Endothelial cell of umbilical vein (primary cell): ENCODE data around the gene SLC28A1. TPM values are rescaled to one million over a fixed set of nuclear protein-coding genes. Genes with fewer than 3 reads are reported as not detected.

Experiments
- BruUV-seq: library from RNA; stranded (reverse); fragments of 400-500 nt; replicated peaks from 2 replicates; lab custom pipeline; 2021; lab: Mats Ljungman, UMichigan
- CTCF ChIA-PET: fragments of 300-600, 350-600 bp; sonication (Branson Sonifier 250); formaldehyde crosslinking; loops from one replicate; lab custom pipeline; 2021; ENCODE audit warnings: antibody characterized with exemption, inconsistent platforms; lab: Charles Lee
- POLR2A ChIA-PET: fragments of 300-600, 350-600 bp; sonication (Branson Sonifier 250); formaldehyde crosslinking; loops from one replicate; lab custom pipeline; 2021; ENCODE audit warnings: antibody characterized with exemption, inconsistent platforms; lab: Charles Lee
- DNase-seq: peaks from one replicate; pipeline ENCODE4 v3.0.0-alpha.2; 2011; ENCODE audit warnings: low read depth, low spot score
- FAIRE-seq: peaks from 2 replicates; lab custom pipeline; 2011; peaks lifted over from hg19 to GRCh38; lab: Jason Lieb, UNC
- H2AFZ ChIP-seq: 2 replicates; pipeline ENCODE4 v1.6.0; 2012; ENCODE audit warnings: low read depth, low read length, control low read depth, inconsistent platforms
- H3K27ac ChIP-seq: 2 replicates; pipeline ENCODE4 v1.5.1; 2011; ENCODE audit warnings: low read depth, mild to moderate bottlenecking, control low read depth, low read length, moderate library complexity; ENCODE audit not compliant: insufficient read depth
- H3K27me3 ChIP-seq, 2 experiments: 2 replicates each; pipeline versions ENCODE4 v1.6.0 to v1.6.1; 2011; ENCODE audit warnings: low read length in 2 of 2, mixed read lengths in 1 of 2; ENCODE audit not compliant: control insufficient read depth in 2 of 2, insufficient read depth in 2 of 2
- H3K36me3 ChIP-seq, 2 experiments: 2 replicates in 1 of 2; 3 replicates in 1 of 2; pipeline ENCODE4 v1.5.1; 2011; ENCODE audit warnings: low read length in 2 of 2, mild to moderate bottlenecking in 1 of 2, moderate library complexity in 1 of 2; ENCODE audit not compliant: control insufficient read depth in 2 of 2, insufficient read depth in 2 of 2; ENCODE audit errors: extremely low read depth in 1 of 2
- H3K4me1 ChIP-seq: 3 replicates; pipeline ENCODE4 v1.5.1; 2011; ENCODE audit warnings: mild to moderate bottlenecking, low read length; ENCODE audit not compliant: control insufficient read depth, insufficient read depth; ENCODE audit errors: extremely low read depth
- H3K4me2 ChIP-seq: 2 replicates; pipeline ENCODE4 v1.6.1; 2011; ENCODE audit warnings: low read length, control low read depth, mixed read lengths; ENCODE audit not compliant: insufficient read depth
- H3K4me3 ChIP-seq, 3 experiments: fragments of 200-600 bp in 1 of 3; sonication (generic), shearing (Covaris generic) in 1 of 3; replicated peaks in 1 of 3; 2 replicates each; pipeline ENCODE4 v1.5.1; 2011 to 2016; ENCODE audit warnings: control low read depth in 3 of 3, low read length in 3 of 3, mild to moderate bottlenecking in 2 of 3, inconsistent platforms in 1 of 3, low read depth in 1 of 3, moderate library complexity in 1 of 3; ENCODE audit not compliant: insufficient read depth in 1 of 3
- H3K79me2 ChIP-seq: 2 replicates; pipeline ENCODE4 v1.6.0; 2012; ENCODE audit warnings: low read length, inconsistent platforms; ENCODE audit not compliant: control insufficient read depth, insufficient read depth
- H3K9ac ChIP-seq: replicated peaks from 2 replicates; pipeline ENCODE3; 2011; ENCODE audit warnings: low read length, control low read depth; ENCODE audit not compliant: insufficient read depth; ENCODE audit errors: extremely low read depth
- H3K9me1 ChIP-seq: replicated peaks from 3 replicates; pipeline ENCODE4 v1.6.0; 2011; ENCODE audit warnings: mild to moderate bottlenecking, low read length; ENCODE audit not compliant: control insufficient read depth, insufficient read depth; ENCODE audit errors: extremely low read depth
- H3K9me3 ChIP-seq: replicated peaks from 2 replicates; pipeline ENCODE4 v1.5.1; 2012; ENCODE audit warnings: low read length, inconsistent platforms; ENCODE audit not compliant: control insufficient read depth, insufficient read depth
- H4K20me1 ChIP-seq: replicated peaks from 2 replicates; pipeline ENCODE3; 2011; ENCODE audit warnings: mild to moderate bottlenecking, low read length; ENCODE audit not compliant: control insufficient read depth, insufficient read depth; ENCODE audit errors: extremely low read depth
- EZH2 ChIP-seq: IDR thresholded peaks from 2 replicates; pipeline ENCODE4 v1.6.1; 2012; ENCODE audit warnings: borderline replicate concordance, low read depth, mild to moderate bottlenecking, moderate library complexity, low read length, inconsistent platforms; ENCODE audit not compliant: severe bottlenecking
- FOS ChIP-seq: IDR thresholded peaks from 2 replicates; pipeline ENCODE4 v1.6.1; 2011; ENCODE audit warnings: mild to moderate bottlenecking, low read length, moderate library complexity, borderline replicate concordance; ENCODE audit not compliant: insufficient read depth
- GATA2 ChIP-seq: IDR thresholded peaks from 2 replicates; pipeline ENCODE4 v1.7.0; 2011; ENCODE audit warnings: low read depth, mild to moderate bottlenecking, moderate library complexity, mixed read lengths, low read length; ENCODE audit not compliant: insufficient read length, insufficient read depth
- JUN ChIP-seq: IDR thresholded peaks from 2 replicates; pipeline ENCODE4 v1.6.1; 2011; ENCODE audit warnings: borderline replicate concordance, low read depth; ENCODE audit not compliant: insufficient read length, insufficient read depth
- MAX ChIP-seq: IDR thresholded peaks from 2 replicates; pipeline ENCODE4 v1.6.1; 2011; ENCODE audit not compliant: insufficient read depth, insufficient read length
- MYC ChIP-seq: IDR thresholded peaks from one replicate; pipeline ENCODE4 v1.6.1; 2011; ENCODE audit warnings: mild to moderate bottlenecking, low read depth, low read length
- POLR2A ChIP-seq: IDR thresholded peaks from 2 replicates; pipeline ENCODE4 v1.6.1; 2012; ENCODE audit warnings: low read depth, mild to moderate bottlenecking, control low read depth, low read length
- POLR2AphosphoS5 ChIP-seq: IDR thresholded peaks from 2 replicates; pipeline ENCODE4 v1.6.1; 2012; ENCODE audit warnings: low read depth, mild to moderate bottlenecking, control low read depth, low read length, moderate library complexity; ENCODE audit not compliant: insufficient read depth
- dilution Hi-C: fragments of 300-500 bp; cut with MboI; formaldehyde crosslinking; loops from one replicate; pipeline ENCODE4 v1.15.0; 2019; ENCODE audit warnings: low sequenced_read_pairs; ENCODE audit not compliant: extremely low pct_ligation_motif_present
- intact Hi-C: fragments of 100-400 bp; cut with micrococcal nuclease; formaldehyde crosslinking; loops from one replicate; pipeline ENCODE4 v1.10.0; 2022
- polyA plus RNA-seq, 4 experiments: library from polyadenylated mRNA; depleted of rRNA in 3 of 4; stranded (reverse) in 3 of 4; unstranded in 1 of 4; fragments of >200 nt; gene quantifications; 2 replicates each; pipeline versions ENCODE4 v1.2.1 to v1.2.3, GENCODE V29; 2011 to 2012; ENCODE audit warnings: missing spikeins in 1 of 4
- total RNA-seq: library from RNA; stranded (reverse); gene quantifications from 2 replicates; pipeline ENCODE4 v1.2.3, GENCODE V29; 2021
- TF ChIP-seq, protein P1 (sequence below), 2 donors: IDR thresholded peaks; 1 replicate in 1 of 2; 2 replicates in 1 of 2; pipeline ENCODE4 v1.5.1; 2011; ENCODE audit warnings: low read length in 2 of 2, mild to moderate bottlenecking in 2 of 2, moderate library complexity in 2 of 2, control low read depth in 1 of 2, inconsistent platforms in 1 of 2, low read depth in 1 of 2; ENCODE audit not compliant: insufficient read depth in 1 of 2; ENCODE audit errors: extremely low read depth in 1 of 2

SLC28A1 gene
- total and polyA plus RNA-seq, 2 donors (not counting 3 experiments of a cell fraction or from before 2014, with no cell fraction given), result not detected

DNA sequence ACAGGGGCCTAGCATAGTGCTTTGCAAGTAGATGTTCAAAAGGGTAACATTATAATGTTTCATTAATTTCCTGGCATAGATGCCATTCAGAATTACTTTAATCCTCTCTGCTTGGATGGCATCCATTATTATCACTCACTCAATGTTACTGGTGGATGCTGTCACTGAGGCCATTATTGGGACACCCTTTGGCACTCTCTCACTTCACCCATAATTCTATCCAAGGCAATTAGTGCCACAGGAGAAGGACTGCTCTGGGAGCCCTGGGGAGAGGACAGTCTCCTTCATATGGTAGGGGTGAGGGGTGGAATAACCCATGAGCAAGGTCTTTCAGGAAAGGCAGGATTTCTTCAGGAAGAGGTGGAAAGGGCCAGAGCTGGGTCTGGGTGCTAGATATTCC lies 28.7 kb upstream of the SLC28A1 start:
- TF ChIP-seq GATA2 (no peak), POLR2AphosphoS5 (no peak), POLR2A (no peak), EZH2 (no peak), JUN (no peak), FOS (no peak), MYC (no peak), MAX (no peak)
- TF ChIP-seq, protein P1, sequence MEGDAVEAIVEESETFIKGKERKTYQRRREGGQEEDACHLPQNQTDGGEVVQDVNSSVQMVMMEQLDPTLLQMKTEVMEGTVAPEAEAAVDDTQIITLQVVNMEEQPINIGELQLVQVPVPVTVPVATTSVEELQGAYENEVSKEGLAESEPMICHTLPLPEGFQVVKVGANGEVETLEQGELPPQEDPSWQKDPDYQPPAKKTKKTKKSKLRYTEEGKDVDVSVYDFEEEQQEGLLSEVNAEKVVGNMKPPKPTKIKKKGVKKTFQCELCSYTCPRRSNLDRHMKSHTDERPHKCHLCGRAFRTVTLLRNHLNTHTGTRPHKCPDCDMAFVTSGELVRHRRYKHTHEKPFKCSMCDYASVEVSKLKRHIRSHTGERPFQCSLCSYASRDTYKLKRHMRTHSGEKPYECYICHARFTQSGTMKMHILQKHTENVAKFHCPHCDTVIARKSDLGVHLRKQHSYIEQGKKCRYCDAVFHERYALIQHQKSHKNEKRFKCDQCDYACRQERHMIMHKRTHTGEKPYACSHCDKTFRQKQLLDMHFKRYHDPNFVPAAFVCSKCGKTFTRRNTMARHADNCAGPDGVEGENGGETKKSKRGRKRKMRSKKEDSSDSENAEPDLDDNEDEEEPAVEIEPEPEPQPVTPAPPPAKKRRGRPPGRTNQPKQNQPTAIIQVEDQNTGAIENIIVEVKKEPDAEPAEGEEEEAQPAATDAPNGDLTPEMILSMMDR (IDR thresholded peaks at IDR 0.05; ENCODE audit: extremely low read depth in 1 of 2, insufficient read depth in 1 of 2, low read depth in 1 of 2, low read length in 2 of 2), result no peak
- Histone ChIP-seq H4K20me1 (no peaks in the 10 kb centered on the region), H3K4me2 (no peak overlapping the region), H2AFZ (no peak overlapping the region), H3K9me1 (no peaks in the 10 kb centered on the region), H3K4me1 (no peaks in the 10 kb centered on the region), H3K9me3 (no peaks in the 10 kb centered on the region), H3K27ac (no peak overlapping the region), H3K79me2 (no peaks in the 10 kb centered on the region), H3K27me3 (no peaks in the 10 kb centered on the region), H3K4me3 (no peak overlapping the region), H3K36me3 (peaks cover 0 to 30% of the 10 kb centered on the region in 2 experiments), H3K9ac (no peak overlapping the region)
- ChIA-PET POLR2A (no interaction called here), CTCF (no interaction called here)
- BruUV-seq, result no TSS peak
- FAIRE-seq, result no peak
- intact Hi-C loops, result no loop called here
- DNase-seq, result no peak
- dilution Hi-C loops, result no loop called here
